NCI-H748 treated with DMSO at 0.1 percent for 48 hours (cell line): ENCODE measurements around the gene UNC13C.

Source experiments
- DNase-seq: peaks from one replicate; lab custom pipeline; 2025; lab: John Stamatoyannopoulos, UW

Gene UNC13C

GRCh38 chr15:54119051-54119450 is 140.8 kb downstream of the UNC13C start:
- no peak for DNase-seq

- DNase-seq: no peak
Observed at GRCh38 chr15:54120949-54121463, 142.8 kb downstream of the UNC13C start.

- no peak for DNase-seq
Observed at GRCh38 chr15:54127574-54127973, 149.3 kb downstream of the UNC13C start.

GRCh38 chr15:54131410-54131809 is 153.2 kb downstream of the UNC13C start:
- no peak for DNase-seq

- no peak for DNase-seq
Observed at GRCh38 chr15:54149115-54149531, 170.9 kb downstream of the UNC13C start.

GRCh38 chr15:54150255-54150654 is 172.0 kb downstream of the UNC13C start:
- DNase-seq: no peak

GRCh38 chr15:54159012-54159411 is 180.8 kb downstream of the UNC13C start:
- DNase-seq: no peak

- no peak for DNase-seq
Observed at GRCh38 chr15:54187325-54187724, 209.1 kb downstream of the UNC13C start.

- no peak for DNase-seq
Observed at GRCh38 chr15:54197995-54198394, 219.8 kb downstream of the UNC13C start.

GRCh38 chr15:54206586-54207321 is 228.5 kb downstream of the UNC13C start:
- no peak for DNase-seq

- DNase-seq: no peak
Observed at GRCh38 chr15:54208786-54209185, 230.5 kb downstream of the UNC13C start.

GRCh38 chr15:54212635-54213034 is 234.4 kb downstream of the UNC13C start:
- no peak for DNase-seq

GRCh38 chr15:54226455-54226854 is 248.2 kb downstream of the UNC13C start:
- no peak for DNase-seq

GRCh38 chr15:54227569-54227968 is 249.3 kb downstream of the UNC13C start:
- no peak for DNase-seq

- no peak for DNase-seq
Observed at GRCh38 chr15:54250326-54250725, 272.1 kb downstream of the UNC13C start.

- DNase-seq: no peak
Observed at GRCh38 chr15:54256190-54256589, 277.9 kb downstream of the UNC13C start.

- no peak for DNase-seq
Observed at GRCh38 chr15:54273928-54274327, 295.7 kb downstream of the UNC13C start.

GRCh38 chr15:54277834-54278233 is 299.6 kb downstream of the UNC13C start:
- no peak for DNase-seq

- no peak for DNase-seq
Observed at GRCh38 chr15:54280726-54281125, 302.5 kb downstream of the UNC13C start.

- no peak for DNase-seq
Observed at GRCh38 chr15:54282228-54282836, 304.1 kb downstream of the UNC13C start.

GRCh38 chr15:54288049-54288448 is 309.8 kb downstream of the UNC13C start:
- no peak for DNase-seq

- no peak for DNase-seq
Observed at GRCh38 chr15:54289590-54290136, 311.4 kb downstream of the UNC13C start.

GRCh38 chr15:54298396-54298795 is 320.2 kb downstream of the UNC13C start:
- DNase-seq: no peak
